AG09309 (cell line): ENCODE results near the gene LRP11.
"Not testable (repeated sequence)": the region's sequence is repeated elsewhere in the genome, so short reads cannot be mapped to it uniquely, and the experiment has no call there.

ENCODE experiments used
- DNase-seq: peaks from one replicate; pipeline ENCODE4 v3.0.0-alpha.2; 2010; ENCODE audit warnings: low read depth
- H3K4me3 ChIP-seq: 2 replicates; pipeline ENCODE4 v1.5.1; 2011; ENCODE audit warnings: mild to moderate bottlenecking, low read depth, low read length, moderate library complexity; ENCODE audit not compliant: control insufficient read depth
- TF ChIP-seq, protein P1 (sequence below): IDR thresholded peaks from 2 replicates; pipeline ENCODE4 v1.5.1; 2011; ENCODE audit warnings: mild to moderate bottlenecking, low read depth, low read length, inconsistent platforms; ENCODE audit not compliant: insufficient read depth, control insufficient read depth; ENCODE audit errors: missing control alignments

LRP11 gene

DNA sequence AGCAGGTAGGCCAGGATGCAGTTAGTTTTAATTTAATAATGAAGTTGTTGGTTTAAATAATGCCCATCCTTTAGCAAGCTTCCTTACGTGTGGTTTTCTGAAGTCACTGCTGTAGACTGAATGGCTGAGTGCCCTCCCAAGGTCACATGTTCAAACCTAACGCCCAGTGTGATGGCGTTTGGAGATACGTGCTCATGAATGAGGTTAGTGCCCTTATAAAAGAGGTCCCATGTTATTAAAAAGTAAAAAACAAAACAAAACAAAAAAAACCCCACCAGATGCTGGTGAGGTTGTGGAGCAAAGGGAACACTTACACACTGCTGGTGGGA, 16.3 kb downstream of the LRP11 start:
- TF ChIP-seq, protein P1, sequence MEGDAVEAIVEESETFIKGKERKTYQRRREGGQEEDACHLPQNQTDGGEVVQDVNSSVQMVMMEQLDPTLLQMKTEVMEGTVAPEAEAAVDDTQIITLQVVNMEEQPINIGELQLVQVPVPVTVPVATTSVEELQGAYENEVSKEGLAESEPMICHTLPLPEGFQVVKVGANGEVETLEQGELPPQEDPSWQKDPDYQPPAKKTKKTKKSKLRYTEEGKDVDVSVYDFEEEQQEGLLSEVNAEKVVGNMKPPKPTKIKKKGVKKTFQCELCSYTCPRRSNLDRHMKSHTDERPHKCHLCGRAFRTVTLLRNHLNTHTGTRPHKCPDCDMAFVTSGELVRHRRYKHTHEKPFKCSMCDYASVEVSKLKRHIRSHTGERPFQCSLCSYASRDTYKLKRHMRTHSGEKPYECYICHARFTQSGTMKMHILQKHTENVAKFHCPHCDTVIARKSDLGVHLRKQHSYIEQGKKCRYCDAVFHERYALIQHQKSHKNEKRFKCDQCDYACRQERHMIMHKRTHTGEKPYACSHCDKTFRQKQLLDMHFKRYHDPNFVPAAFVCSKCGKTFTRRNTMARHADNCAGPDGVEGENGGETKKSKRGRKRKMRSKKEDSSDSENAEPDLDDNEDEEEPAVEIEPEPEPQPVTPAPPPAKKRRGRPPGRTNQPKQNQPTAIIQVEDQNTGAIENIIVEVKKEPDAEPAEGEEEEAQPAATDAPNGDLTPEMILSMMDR = no peak
- no peak for DNase-seq
- no peak overlapping the region for H3K4me3 ChIP-seq

DNA sequence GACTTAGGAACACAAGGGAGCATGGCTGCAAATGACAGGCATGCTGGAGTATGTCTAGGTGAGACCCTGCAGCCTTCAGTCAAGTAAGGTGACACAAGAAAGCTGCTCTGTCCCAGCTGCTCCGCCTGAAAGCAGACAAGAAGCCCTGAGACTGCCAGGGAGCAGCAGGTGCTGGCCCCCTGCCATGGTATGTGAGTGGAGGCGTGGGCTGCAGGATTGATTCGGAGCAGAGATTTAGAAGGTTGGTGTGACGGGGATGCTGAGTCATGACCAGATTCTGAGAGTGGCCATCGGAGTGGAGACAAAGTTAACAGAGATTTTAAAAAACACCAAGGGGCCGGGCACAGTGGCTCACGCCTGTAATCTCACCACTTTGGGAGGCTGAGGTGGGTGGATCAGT, 17.8 kb downstream of the LRP11 start:
- TF ChIP-seq, protein P1 = no peak
- no peak for DNase-seq
- no peak overlapping the region for H3K4me3 ChIP-seq

DNA sequence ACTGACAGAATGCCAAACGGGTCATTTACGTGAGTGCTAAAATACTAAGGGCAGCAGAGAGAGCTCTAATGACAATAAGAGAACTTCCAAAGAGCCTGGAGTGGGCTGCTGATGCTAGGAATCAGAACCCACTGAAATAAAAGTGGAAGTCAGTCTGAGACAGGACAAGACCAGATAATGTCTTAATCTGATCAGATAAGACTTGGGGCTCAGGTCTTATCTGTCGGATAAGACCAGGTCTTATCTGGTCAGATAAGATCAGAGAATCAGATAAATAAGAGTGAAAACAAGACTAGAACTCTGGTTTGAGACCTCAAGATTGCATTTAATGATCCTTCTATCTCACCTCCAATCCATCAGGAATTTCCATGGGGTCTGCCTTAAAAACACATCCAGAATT, 18.6 kb downstream of the LRP11 start:
- no peak for DNase-seq
- H3K4me3 ChIP-seq = no peak overlapping the region
- TF ChIP-seq, protein P1 = no peak

DNA sequence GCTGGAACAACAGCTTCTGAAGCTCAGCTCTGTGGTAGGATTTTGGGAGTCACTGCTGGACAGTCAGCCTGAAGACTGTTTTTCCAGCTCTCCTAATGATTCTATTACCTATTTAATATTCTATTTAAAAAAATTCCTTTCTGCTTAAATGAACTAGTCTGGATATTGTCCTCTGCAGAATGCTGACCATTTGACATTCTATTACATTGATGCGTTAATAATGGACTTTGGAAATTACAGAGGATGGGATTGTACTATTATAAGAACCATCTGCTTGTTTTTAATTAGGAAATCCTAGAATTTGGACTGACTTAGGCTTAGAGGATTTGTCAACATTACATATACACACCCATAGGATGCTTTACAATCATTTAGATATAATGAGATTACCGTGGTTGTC, 19.7 kb downstream of the LRP11 start:
- TF ChIP-seq, protein P1 = no peak
- DNase-seq = no peak
- H3K4me3 ChIP-seq = no peak overlapping the region

DNA sequence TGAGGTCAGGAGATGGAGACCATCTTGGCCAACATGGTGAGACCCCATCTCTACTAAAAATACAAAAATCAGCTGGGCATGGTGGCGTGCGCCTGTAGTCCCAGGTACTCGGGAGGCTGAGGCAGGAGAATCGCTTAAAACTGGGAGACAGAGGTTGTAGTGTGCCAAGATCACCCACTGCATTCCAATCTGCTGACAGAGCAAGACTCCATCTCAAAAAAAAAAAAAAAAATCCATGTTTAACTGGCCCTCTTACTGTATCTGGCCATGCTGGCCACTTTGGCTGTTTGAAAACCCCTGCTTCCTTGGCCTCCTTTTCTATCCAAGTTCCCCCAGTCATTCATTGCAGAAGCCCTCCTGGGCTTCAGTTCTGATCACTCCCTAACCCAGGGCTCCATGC, 20.1 kb downstream of the LRP11 start:
- H3K4me3 ChIP-seq, DNase-seq: not testable (repeated sequence)

DNA sequence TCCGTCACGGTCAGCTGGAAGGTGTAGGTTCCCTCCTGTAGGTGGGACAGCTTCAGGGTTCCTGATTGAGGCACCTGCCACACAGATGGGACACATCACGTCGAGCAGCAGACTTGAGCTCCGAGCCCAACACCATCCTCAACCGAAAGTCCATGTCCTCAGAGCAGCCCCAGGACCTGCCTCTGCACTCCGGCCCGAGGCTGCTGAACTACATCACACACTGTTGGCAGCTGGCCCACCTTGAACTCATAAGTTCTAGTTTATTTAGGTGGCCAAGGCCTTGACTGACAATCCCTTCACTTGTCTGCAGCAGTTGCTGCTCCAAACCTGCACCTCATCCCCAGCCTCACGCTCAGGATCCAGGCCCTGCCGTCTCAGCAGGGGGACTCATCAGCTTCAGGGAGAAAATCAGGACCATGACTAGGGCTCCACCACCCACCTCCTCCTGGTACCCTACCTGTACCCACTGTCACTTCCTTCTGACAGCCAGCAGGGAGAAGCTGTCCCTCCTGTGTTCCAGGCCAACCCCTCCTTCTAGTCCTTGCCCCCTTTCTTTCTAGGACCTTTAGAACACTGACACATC, 21.0 kb downstream of the LRP11 start:
- no peak overlapping the region for H3K4me3 ChIP-seq
- TF ChIP-seq, protein P1 = no peak
- DNase-seq = no peak

DNA sequence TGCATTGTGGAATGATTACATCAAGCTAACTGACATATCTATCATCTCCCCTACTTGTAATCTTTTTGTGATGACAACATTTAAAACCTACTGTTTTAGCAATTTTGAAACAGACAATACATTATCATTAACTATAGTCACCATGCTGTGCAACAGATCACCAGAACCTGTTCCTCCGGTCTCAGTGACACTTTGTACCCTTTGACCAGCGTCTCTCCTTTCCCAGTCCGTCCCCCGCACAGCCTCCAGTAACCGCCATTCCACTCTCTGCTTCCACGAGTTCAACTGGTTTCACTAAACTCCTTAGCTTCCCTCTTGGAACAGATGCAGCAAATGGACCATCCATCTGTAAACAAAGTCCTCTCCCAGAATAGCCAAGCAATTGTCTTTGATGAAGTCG, 21.8 kb downstream of the LRP11 start:
- H3K4me3 ChIP-seq = no peak overlapping the region
- no peak for DNase-seq
- TF ChIP-seq, protein P1 = no peak
